ENCODE measurements around the gene SCP2. TPM values are rescaled to one million over a fixed set of nuclear protein-coding genes. Genes with fewer than 3 reads are reported as not detected.
A peak's percentile ranks its signal among the peaks of the same experiment; 100 is the strongest.

The SCP2 gene
- polyA plus RNA-seq, 2 donors = 112 to 158 TPM

DNA sequence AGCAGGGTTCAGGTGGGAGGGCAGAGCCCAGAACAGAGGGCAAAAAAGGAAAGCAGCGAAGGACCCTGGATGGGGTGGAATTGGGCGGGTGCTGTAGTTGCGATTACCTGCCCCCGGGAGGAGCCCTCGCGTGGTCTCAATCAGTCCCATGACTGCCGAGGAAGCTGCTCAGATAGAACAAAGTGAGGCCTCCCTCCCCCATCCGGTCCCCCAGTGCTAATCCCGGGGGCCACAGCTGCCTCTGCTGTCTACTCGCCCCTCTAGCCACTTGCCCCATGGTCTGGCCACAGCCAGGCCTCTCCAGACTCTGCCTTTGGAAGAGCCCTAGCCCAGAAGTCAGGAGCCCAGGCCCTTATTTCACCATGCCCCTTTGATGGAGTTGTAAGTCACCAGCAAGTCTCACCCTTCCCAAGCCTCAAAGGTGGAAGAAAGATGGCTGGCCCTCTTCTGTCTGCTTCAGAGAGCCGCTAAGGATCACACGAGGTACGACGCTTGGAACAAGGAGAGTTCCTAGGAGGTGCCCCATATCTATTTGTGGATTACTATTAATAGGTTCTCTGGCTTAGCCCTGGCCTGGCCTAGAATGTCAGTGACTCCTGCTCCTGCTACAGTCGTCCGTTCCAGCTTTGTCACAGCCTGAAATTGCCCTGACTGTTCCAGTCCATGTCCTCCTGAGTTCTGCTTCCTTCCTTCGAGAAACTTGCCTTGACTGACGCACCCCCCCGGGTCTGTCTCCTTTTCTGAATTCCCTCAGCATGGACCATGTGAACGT is 22.0 kb upstream of the SCP2 start:
- Histone ChIP-seq H3K4me3 (ENCODE audit: low read depth in 1 of 2, low read length in 2 of 2) (no peak overlapping the region), H3K27me3 (ENCODE audit: control insufficient read depth in 1 of 2, insufficient read depth in 2 of 2, low read length in 2 of 2) (no peaks in the 10 kb centered on the region), H3K36me3 (ENCODE audit: control insufficient read depth in 2 of 2, insufficient read depth in 2 of 2, low read length in 1 of 2) (peaks cover 0 to 7% of the 10 kb centered on the region in 2 donors), H3K27ac (ENCODE audit: low read depth in 2 of 2, low read length in 1 of 2) (no peak overlapping the region), H3K4me1 (ENCODE audit: control insufficient read depth in 2 of 2, insufficient read depth in 2 of 2, low read length in 1 of 2) (peaks cover 0 to 5% of the 10 kb centered on the region in 2 donors), H3K9me3 (ENCODE audit: control insufficient read depth in 2 of 2, insufficient read depth in 1 of 2, low read depth in 1 of 2, low read length in 1 of 2) (no peaks in the 10 kb centered on the region)
- WGBS, 2 donors = 69 to 79% methylated on average over 20 of the region's 20 CpGs

DNA sequence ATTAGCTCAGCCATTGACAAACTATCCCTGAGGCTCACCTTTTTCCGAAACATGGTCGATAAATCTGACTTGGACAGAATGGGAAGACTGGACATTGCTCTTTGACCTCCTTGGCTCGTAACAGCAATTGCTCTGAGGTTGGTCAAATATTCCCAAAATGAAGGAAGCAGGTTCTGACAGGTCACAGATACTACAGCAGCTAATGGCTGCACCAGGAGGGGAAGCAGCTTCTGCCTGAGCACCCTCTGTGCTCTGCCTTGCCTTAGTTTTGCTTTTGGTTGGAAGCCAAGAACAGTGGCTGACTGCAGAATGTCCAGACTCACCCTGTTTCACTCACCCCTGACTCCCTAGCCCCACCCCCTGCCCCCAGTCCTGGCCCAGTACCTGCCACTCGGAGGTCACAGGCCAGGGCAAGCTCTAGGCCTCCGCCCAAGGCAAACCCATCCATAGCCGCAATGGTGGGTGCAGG is 20.9 kb upstream of the SCP2 start:
- Histone ChIP-seq H3K36me3 (ENCODE audit: control insufficient read depth in 2 of 2, insufficient read depth in 2 of 2, low read length in 1 of 2) (peaks cover 0 to 7% of the 10 kb centered on the region in 2 donors), H3K27ac (ENCODE audit: low read depth in 2 of 2, low read length in 1 of 2) (no peak overlapping the region), H3K9me3 (ENCODE audit: control insufficient read depth in 2 of 2, insufficient read depth in 1 of 2, low read depth in 1 of 2, low read length in 1 of 2) (no peaks in the 10 kb centered on the region), H3K4me1 (ENCODE audit: control insufficient read depth in 2 of 2, insufficient read depth in 2 of 2, low read length in 1 of 2) (peaks cover 0 to 5% of the 10 kb centered on the region in 2 donors), H3K4me3 (ENCODE audit: low read depth in 1 of 2, low read length in 2 of 2) (no peak overlapping the region), H3K27me3 (ENCODE audit: control insufficient read depth in 1 of 2, insufficient read depth in 2 of 2, low read length in 2 of 2) (no peaks in the 10 kb centered on the region)
- 85 to 89% methylated on average over 6 of the region's 6 CpGs for WGBS, 2 donors

DNA sequence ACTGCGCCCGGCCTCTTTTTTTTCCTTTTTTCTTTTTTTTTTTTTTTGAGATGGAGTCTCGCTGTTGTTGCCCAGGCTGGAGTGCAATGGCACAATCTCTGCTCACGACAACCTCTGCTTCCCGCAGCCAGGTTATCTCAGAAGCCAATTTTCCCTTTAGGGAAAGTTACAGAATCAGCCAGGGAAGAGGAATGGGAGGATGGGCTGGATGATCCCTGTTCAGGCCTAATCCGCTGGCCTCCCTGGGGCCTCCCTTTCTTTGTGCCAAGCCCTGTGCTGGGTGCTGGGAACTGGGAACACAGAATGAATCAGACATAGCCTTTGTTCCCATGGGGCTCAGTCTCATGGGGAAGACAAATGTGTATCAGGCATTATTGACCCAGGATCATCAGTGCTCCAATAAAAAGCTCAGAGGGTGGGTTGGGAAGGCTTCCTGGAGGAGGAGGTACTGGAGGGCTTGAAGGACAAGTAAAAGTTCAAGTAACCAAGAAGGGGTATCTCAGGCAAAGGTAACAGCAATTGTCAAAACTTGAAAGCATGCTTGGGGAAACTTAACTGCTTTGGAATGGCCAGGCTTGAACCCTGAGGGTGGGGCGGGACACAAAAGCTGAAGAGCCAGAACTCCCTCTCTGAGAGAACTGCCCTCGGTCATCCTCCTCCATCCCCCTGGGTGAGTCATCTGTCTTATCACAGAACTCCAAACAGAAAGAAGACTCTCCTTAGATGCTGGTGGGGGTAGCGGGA is 19.8 kb upstream of the SCP2 start:
- Histone ChIP-seq H3K27ac (ENCODE audit: low read depth in 2 of 2, low read length in 1 of 2) (no peak overlapping the region), H3K36me3 (ENCODE audit: control insufficient read depth in 2 of 2, insufficient read depth in 2 of 2, low read length in 1 of 2) (peaks cover 0 to 12% of the 10 kb centered on the region in 2 donors), H3K27me3 (ENCODE audit: control insufficient read depth in 1 of 2, insufficient read depth in 2 of 2, low read length in 2 of 2) (no peaks in the 10 kb centered on the region), H3K4me3 (ENCODE audit: low read depth in 1 of 2, low read length in 2 of 2) (no peak overlapping the region), H3K9me3 (ENCODE audit: control insufficient read depth in 2 of 2, insufficient read depth in 1 of 2, low read depth in 1 of 2, low read length in 1 of 2) (no peaks in the 10 kb centered on the region), H3K4me1 (ENCODE audit: control insufficient read depth in 2 of 2, insufficient read depth in 2 of 2, low read length in 1 of 2) (peaks cover 0 to 5% of the 10 kb centered on the region in 2 donors)
- 92 to 94% methylated on average over 9 of the region's 9 CpGs for WGBS, 2 donors

DNA sequence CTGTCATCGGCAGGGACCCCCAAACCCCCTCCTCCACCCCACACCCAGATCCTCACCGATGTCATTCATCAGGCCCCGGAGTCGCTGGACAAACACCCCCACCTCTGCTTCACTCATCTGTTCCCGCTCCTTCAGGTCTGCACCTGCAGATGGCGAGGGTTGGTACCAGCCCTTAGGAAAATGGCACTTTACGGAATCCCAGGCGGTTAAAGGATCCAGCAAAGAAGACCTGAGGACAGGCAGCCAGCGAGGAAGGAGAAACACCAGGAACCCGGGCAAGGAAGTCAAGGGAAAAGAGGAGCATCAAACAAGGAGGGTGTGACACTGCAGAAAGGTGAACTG is 19.3 kb upstream of the SCP2 start:
- Histone ChIP-seq H3K36me3 (ENCODE audit: control insufficient read depth in 2 of 2, insufficient read depth in 2 of 2, low read length in 1 of 2) (peaks cover 0 to 12% of the 10 kb centered on the region in 2 donors), H3K9me3 (ENCODE audit: control insufficient read depth in 2 of 2, insufficient read depth in 1 of 2, low read depth in 1 of 2, low read length in 1 of 2) (no peaks in the 10 kb centered on the region), H3K27me3 (ENCODE audit: control insufficient read depth in 1 of 2, insufficient read depth in 2 of 2, low read length in 2 of 2) (no peaks in the 10 kb centered on the region), H3K4me1 (ENCODE audit: control insufficient read depth in 2 of 2, insufficient read depth in 2 of 2, low read length in 1 of 2) (peaks cover 0 to 5% of the 10 kb centered on the region in 2 donors), H3K4me3 (ENCODE audit: low read depth in 1 of 2, low read length in 2 of 2) (no peak overlapping the region), H3K27ac (ENCODE audit: low read depth in 2 of 2, low read length in 1 of 2) (no peak overlapping the region)
- WGBS, 2 donors = 87 to 93% methylated on average over 10 of the region's 10 CpGs

DNA sequence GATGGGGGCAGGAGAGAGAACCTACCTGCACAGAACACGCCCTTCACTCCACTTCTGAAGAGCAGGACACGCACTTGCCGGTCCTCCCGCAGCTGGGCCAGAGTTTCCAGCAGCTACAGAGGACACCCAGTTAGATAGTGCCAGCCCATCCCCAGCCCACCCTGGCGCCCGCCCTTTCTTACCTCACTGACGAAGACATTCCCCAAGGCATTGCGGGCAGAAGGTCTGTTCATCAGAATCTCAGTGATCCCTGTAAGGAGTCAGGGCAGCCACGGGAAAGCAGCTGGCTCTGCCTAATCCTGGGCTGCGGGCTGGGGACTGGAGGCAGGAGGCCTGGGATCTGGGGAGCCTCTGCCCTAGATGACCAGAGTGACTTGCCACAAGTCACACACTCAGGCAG is 15.5 kb upstream of the SCP2 start:
- Histone ChIP-seq H3K9me3 (ENCODE audit: control insufficient read depth in 2 of 2, insufficient read depth in 1 of 2, low read depth in 1 of 2, low read length in 1 of 2) (no peaks in the 10 kb centered on the region), H3K4me3 (ENCODE audit: low read depth in 1 of 2, low read length in 2 of 2) (no peak overlapping the region), H3K27ac (ENCODE audit: low read depth in 2 of 2, low read length in 1 of 2) (no peak overlapping the region), H3K36me3 (ENCODE audit: control insufficient read depth in 2 of 2, insufficient read depth in 2 of 2, low read length in 1 of 2) (peaks cover 0 to 8% of the 10 kb centered on the region in 2 donors), H3K4me1 (ENCODE audit: control insufficient read depth in 2 of 2, insufficient read depth in 2 of 2, low read length in 1 of 2) (peaks cover 0 to 11% of the 10 kb centered on the region in 2 donors), H3K27me3 (ENCODE audit: control insufficient read depth in 1 of 2, insufficient read depth in 2 of 2, low read length in 2 of 2) (no peaks in the 10 kb centered on the region)
- 94 to 95% methylated on average over 10 of the region's 10 CpGs for WGBS, 2 donors

DNA sequence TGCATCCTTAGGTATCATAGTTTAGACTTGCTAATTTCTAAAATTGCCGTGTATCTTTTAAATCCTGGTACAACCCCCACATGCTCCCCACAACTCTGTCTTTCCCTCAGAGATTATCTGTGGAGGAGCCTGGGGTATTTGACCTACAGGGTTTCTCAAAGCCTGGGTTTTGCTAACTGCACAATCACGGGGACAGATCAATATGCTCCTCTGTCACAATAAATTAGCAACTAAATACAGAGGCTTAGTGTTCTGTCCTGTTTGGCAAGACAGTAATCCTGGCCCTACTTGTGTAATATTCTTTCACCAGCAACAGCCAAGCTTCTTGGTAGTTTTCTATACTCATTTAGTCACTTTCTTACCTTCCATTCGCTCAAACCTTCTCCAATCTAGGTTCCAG is 14.1 kb upstream of the SCP2 start:
- H3K4me1 ChIP-seq (ENCODE audit: control insufficient read depth in 2 of 2, insufficient read depth in 2 of 2, low read length in 1 of 2) = peaks cover 0 to 11% of the 10 kb centered on the region in 2 donors
- no peaks in the 10 kb centered on the region for H3K27me3 ChIP-seq (ENCODE audit: control insufficient read depth in 1 of 2, insufficient read depth in 2 of 2, low read length in 2 of 2)
- WGBS, 2 donors = 81 to 85% methylated on average over 3 of the region's 3 CpGs
- H3K4me3 ChIP-seq (ENCODE audit: low read depth in 1 of 2, low read length in 2 of 2) = no peak overlapping the region
- no peaks in the 10 kb centered on the region for H3K9me3 ChIP-seq (ENCODE audit: control insufficient read depth in 2 of 2, insufficient read depth in 1 of 2, low read depth in 1 of 2, low read length in 1 of 2)
- peaks cover 0 to 8% of the 10 kb centered on the region in 2 donors for H3K36me3 ChIP-seq (ENCODE audit: control insufficient read depth in 2 of 2, insufficient read depth in 2 of 2, low read length in 1 of 2)
- H3K27ac ChIP-seq (ENCODE audit: low read depth in 2 of 2, low read length in 1 of 2) = peak overlapping the region in 1 of 2 donors; percentile 43

DNA sequence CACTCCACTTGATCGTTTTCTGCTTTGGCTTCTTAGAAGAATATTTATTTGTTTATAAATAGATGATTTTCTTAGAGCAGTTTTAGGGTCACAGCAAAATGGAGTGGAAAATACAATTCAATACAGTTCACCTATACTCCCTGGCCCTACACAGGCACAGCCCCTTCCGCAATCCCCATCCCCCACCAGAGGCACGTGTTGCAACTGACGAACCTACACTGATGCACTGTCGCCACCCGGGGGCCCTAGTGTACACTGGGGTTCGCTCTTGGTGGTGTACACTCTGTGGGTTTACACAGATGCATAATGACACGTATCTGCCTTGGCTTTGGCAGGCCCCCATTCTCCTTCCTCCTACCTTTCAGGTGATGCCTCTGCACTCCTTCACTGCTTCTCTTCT is 13.5 kb upstream of the SCP2 start:
- no peak overlapping the region for H3K4me3 ChIP-seq (ENCODE audit: low read depth in 1 of 2, low read length in 2 of 2)
- peaks cover 0 to 8% of the 10 kb centered on the region in 2 donors for H3K36me3 ChIP-seq (ENCODE audit: control insufficient read depth in 2 of 2, insufficient read depth in 2 of 2, low read length in 1 of 2)
- peaks cover 0 to 11% of the 10 kb centered on the region in 2 donors for H3K4me1 ChIP-seq (ENCODE audit: control insufficient read depth in 2 of 2, insufficient read depth in 2 of 2, low read length in 1 of 2)
- 75% methylated on average over 8 of the region's 8 CpGs for WGBS, 2 donors
- H3K27ac ChIP-seq (ENCODE audit: low read depth in 2 of 2, low read length in 1 of 2) = no peak overlapping the region
- H3K9me3 ChIP-seq (ENCODE audit: control insufficient read depth in 2 of 2, insufficient read depth in 1 of 2, low read depth in 1 of 2, low read length in 1 of 2) = no peaks in the 10 kb centered on the region
- no peaks in the 10 kb centered on the region for H3K27me3 ChIP-seq (ENCODE audit: control insufficient read depth in 1 of 2, insufficient read depth in 2 of 2, low read length in 2 of 2)

DNA sequence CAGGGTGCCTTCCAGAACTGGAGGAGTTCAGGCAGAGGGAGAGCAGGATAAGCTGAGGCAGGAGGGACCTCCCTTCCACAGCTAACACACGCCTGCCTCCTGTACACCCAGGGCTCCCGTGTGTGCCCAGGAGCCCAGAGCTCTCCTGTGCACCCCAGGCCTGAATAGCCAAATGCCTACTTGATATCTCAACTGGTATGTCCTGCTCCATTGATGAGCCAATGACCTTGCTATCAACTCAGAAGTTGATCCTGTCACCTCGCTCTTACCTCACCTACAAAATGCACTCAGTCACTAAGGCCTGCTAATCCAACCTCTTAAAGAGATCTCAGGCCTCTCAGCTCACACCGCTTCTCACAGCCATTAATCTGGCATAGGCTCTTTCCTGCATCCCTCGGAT is 12.6 kb upstream of the SCP2 start:
- H3K9me3 ChIP-seq (ENCODE audit: control insufficient read depth in 2 of 2, insufficient read depth in 1 of 2, low read depth in 1 of 2, low read length in 1 of 2) = no peaks in the 10 kb centered on the region
- H3K36me3 ChIP-seq (ENCODE audit: control insufficient read depth in 2 of 2, insufficient read depth in 2 of 2, low read length in 1 of 2) = peaks cover 0 to 8% of the 10 kb centered on the region in 2 donors
- peak overlapping the region in 1 of 2 donors; percentile 56 for H3K27ac ChIP-seq (ENCODE audit: low read depth in 2 of 2, low read length in 1 of 2)
- no peak overlapping the region for H3K4me3 ChIP-seq (ENCODE audit: low read depth in 1 of 2, low read length in 2 of 2)
- WGBS, 2 donors = 65 to 79% methylated on average over 5 of the region's 5 CpGs
- H3K27me3 ChIP-seq (ENCODE audit: control insufficient read depth in 1 of 2, insufficient read depth in 2 of 2, low read length in 2 of 2) = no peaks in the 10 kb centered on the region
- peaks cover 0 to 13% of the 10 kb centered on the region in 2 donors for H3K4me1 ChIP-seq (ENCODE audit: control insufficient read depth in 2 of 2, insufficient read depth in 2 of 2, low read length in 1 of 2)

DNA sequence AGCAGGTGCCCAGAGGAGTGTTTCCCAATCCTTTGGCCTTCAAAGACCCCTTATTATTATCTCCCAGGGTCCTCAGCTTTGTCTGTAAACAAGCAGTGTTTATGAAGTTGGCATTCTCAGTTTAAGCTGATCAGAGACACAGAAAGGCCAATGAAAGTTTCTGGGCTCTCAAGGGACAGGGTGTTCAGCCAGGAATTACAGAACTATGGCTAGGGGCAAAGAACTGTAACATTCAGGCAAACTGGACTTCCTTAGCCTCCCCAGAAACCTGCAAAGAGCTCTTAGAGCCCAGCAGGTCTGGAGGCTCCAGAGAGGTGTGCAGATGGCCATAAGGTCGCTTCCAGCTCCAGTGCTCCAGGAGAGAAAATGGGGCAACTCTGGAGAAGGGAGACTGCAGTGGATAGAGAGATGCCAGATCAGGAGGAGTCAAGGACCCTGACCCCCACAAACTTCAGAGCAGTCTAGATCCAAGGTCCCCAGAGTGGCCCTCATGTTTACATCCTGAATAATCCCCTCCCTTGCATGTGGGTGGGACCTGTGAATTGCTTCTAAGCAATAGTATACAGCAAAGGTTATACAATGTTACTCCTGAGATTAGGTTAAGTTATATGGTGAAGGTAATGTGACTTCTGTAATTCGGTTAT is 11.7 kb upstream of the SCP2 start:
- Histone ChIP-seq H3K27ac (ENCODE audit: low read depth in 2 of 2, low read length in 1 of 2) (peak overlapping the region in 1 of 2 donors; percentile 56), H3K9me3 (ENCODE audit: control insufficient read depth in 2 of 2, insufficient read depth in 1 of 2, low read depth in 1 of 2, low read length in 1 of 2) (no peaks in the 10 kb centered on the region), H3K4me3 (ENCODE audit: low read depth in 1 of 2, low read length in 2 of 2) (no peak overlapping the region), H3K27me3 (ENCODE audit: control insufficient read depth in 1 of 2, insufficient read depth in 2 of 2, low read length in 2 of 2) (no peaks in the 10 kb centered on the region), H3K4me1 (ENCODE audit: control insufficient read depth in 2 of 2, insufficient read depth in 2 of 2, low read length in 1 of 2) (peaks cover 2 to 19% of the 10 kb centered on the region in 2 donors), H3K36me3 (ENCODE audit: control insufficient read depth in 2 of 2, insufficient read depth in 2 of 2, low read length in 1 of 2) (peaks cover 0 to 8% of the 10 kb centered on the region in 2 donors)
- WGBS, 2 donors = 88 to 97% methylated on average over 2 of the region's 2 CpGs

Measured in esophagus (tissue), 2 donors.